Fibroblast of pulmonary artery (primary cell): ENCODE measurements around the gene KRT15.

Experiments
- DNase-seq: peaks from one replicate; pipeline ENCODE4 v3.0.0-alpha.2; 2010; ENCODE audit warnings: low read depth
- H3K4me3 ChIP-seq: replicated peaks from 2 replicates; pipeline ENCODE4 v1.5.1; 2011; ENCODE audit warnings: low read depth, mild to moderate bottlenecking, control low read depth, low read length, moderate library complexity
- CTCF ChIP-seq: IDR thresholded peaks from 2 replicates; pipeline ENCODE4 v1.5.1; 2011; ENCODE audit warnings: mild to moderate bottlenecking, control low read depth, low read length, inconsistent platforms; ENCODE audit errors: missing control alignments

KRT15 gene

GRCh38 chr17:41528959-41529353, 10.3 kb upstream of the KRT15 start:
- no peak overlapping the region for H3K4me3 ChIP-seq
- no peak for TF ChIP-seq CTCF
- DNase-seq, result no peak

GRCh38 chr17:41527063-41528023, 8.7 kb upstream of the KRT15 start:
- no peak for DNase-seq
- TF ChIP-seq CTCF, result no peak
- peak overlapping the region; percentile 34 for H3K4me3 ChIP-seq

DNA sequence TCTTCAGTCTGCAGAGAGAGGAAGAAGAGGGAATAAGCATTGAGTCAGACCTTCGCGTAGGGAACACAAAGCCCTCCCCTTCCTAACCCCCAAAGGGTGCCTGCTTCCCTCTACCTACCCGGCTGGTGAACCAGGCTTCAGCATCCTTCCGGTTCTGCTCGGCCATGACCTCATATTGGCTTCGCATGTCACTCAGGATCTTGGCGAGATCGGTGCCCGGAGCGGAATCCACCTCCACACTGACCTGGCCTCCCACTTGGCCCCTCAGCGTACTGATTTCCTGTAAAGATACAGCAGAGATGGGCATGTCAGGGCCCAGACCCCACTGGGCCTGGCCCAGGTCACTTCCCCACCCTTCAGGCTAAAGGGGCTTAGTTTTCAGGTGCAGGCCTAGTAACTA, 5.6 kb upstream of the KRT15 start:
- DNase-seq, result no peak
- TF ChIP-seq CTCF, result no peak
- no peak overlapping the region for H3K4me3 ChIP-seq

- DNase-seq, result no peak
- TF ChIP-seq CTCF, result no peak
Measured at GRCh38 chr17:41523787-41524186, 5.1 kb upstream of the KRT15 start.

DNA sequence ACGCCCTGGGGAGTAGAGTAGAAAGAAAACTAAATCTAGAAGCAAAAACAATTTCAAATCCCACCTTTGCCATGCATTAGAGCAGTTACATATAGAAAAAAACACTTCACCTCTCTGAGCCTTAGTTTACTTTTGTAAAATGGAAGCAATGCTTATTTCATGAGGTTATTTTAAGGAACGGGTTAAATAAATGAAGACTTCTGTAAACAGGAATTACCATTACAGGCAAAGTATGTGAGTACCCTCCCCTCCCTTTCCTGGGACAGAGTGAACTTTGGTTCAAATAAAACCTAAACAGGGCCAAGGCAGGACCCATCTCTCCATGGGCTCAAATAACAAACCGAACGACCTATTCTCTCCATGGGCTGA, 4.5 kb upstream of the KRT15 start:
- DNase-seq, result no peak
- no peak overlapping the region for H3K4me3 ChIP-seq
- no peak for TF ChIP-seq CTCF

More at GRCh38 chr17:41523787-41524186, 5.1 kb upstream of the KRT15 start:
- H3K4me3 ChIP-seq, result no peak overlapping the region

DNA sequence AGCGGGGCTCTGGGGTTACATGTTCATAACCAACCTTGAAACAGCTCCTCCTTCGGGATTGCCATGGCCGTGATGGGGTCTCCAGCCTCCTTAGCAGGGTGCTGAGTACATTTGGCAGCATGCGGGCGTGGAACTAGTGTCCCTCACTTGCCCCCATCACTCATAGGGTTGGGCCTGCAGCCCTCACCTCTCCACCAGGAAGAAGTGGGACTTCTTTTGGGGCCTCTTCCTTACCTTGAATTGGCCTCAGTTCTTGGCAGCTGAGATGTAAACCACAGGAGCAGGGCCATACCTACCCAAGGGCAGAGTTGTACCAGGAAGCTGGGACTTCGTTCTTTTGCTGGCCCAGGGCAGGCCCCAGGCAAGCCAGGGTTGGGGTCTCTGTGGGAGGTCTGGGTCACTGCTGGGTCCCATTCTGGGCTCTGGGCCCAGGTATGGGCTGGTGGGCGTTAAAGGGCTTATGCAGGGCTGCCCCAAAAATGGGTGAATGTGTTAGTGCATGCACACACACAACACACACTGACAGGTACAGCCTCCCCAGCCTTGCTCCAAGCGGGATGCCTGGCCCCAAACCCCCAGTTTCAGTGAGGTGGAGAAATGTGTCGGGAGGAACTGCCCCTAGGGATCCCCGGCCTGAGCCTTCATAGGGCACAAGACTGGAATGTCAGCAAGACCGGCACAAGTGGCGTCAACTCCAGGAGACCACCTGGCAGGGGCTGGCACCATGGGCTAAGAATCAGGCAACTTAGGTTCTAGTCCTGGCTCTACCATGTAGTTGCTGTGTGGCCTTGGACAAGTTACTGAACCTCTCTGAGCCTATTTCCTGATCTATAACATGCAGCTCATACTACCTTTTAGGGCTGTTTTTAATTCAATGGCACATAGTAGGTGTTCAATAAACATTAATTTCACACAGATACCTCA, 3.9 kb upstream of the KRT15 start:
- H3K4me3 ChIP-seq, result no peak overlapping the region
- no peak for TF ChIP-seq CTCF
- DNase-seq, result no peak
